Body of pancreas (tissue), 4 donors: ENCODE measurements around the gene ETHE1.
A peak's percentile ranks its signal among the peaks of the same experiment; 100 is the strongest.

Source experiments
- CTCF ChIP-seq, 7 experiments: fragments of 450-650 bp in 4 of 7; fragments of 200-600 bp in 3 of 7; sonication (generic) in 3 of 7; IDR thresholded peaks; one replicate each; pipeline ENCODE4 v1.5.1; 2016 to 2019; ENCODE audit warnings: antibody characterized with exemption in 7 of 7
- POLR2A ChIP-seq, 3 donors: fragments of 450-650 bp; IDR thresholded peaks; one replicate each; pipeline ENCODE4 v1.6.1; 2016; ENCODE audit warnings: antibody characterized with exemption in 3 of 3, mild to moderate bottlenecking in 2 of 3

GRCh38 chr19:43524922-43525835 is 1.8 kb downstream of the ETHE1 start:
- TF ChIP-seq POLR2A (IDR thresholded peaks at IDR 0.05), result peak in 1 of 3 donors; percentile 41
- TF ChIP-seq CTCF (IDR thresholded peaks at IDR 0.05), result no peak
